Activated CD4-positive, alpha-beta T cell treated with anti-CD3 and anti-CD28 coated beads, Interleukin-2, amount 10 ng/mL, durations not matched to agents 7 days and 5 days (primary cell): ENCODE data around the gene EMX1. TPM values are rescaled to one million over a fixed set of nuclear protein-coding genes. Genes with fewer than 3 reads are reported as not detected.
A peak's percentile ranks its signal among the peaks of the same experiment; 100 is the strongest.
"Not testable (repeated sequence)": the region's sequence is repeated elsewhere in the genome, so short reads cannot be mapped to it uniquely, and the experiment has no call there.

Experiments
- CTCF ChIA-PET: fragments of 350-600 bp; sonication (Branson Sonifier 250); formaldehyde crosslinking; loops from one replicate; lab custom pipeline; 2021; ENCODE audit warnings: antibody characterized with exemption; lab: Charles Lee
- POLR2A ChIA-PET: fragments of 350-600 bp; sonication (Branson Sonifier 250); formaldehyde crosslinking; loops from one replicate; lab custom pipeline; 2021; ENCODE audit warnings: antibody characterized with exemption; lab: Charles Lee
- DNase-seq: peaks from one replicate; pipeline ENCODE4 v3.0.0-alpha.2; 2020
- H3K27ac Mint-ChIP-seq: one replicate; pipeline ENCODE4 v1.8.0; 2021; ENCODE audit warnings: mild to moderate bottlenecking, moderate library complexity, mixed read lengths
- H3K27me3 Mint-ChIP-seq: one replicate; pipeline ENCODE4 v1.8.0; 2021; ENCODE audit warnings: mixed read lengths
- H3K36me3 Mint-ChIP-seq: one replicate; pipeline ENCODE4 v1.8.0; 2021; ENCODE audit warnings: low read depth, mixed read lengths
- H3K4me1 Mint-ChIP-seq: one replicate; pipeline ENCODE4 v1.8.0; 2021; ENCODE audit warnings: mixed read lengths
- H3K4me3 Mint-ChIP-seq: one replicate; pipeline ENCODE4 v1.8.0; 2021; ENCODE audit warnings: mild to moderate bottlenecking, moderate library complexity, mixed read lengths
- H3K9me3 Mint-ChIP-seq: one replicate; pipeline ENCODE4 v1.8.0; 2021; ENCODE audit warnings: mixed read lengths
- total RNA-seq, 2 experiments: library from RNA; stranded (reverse); gene quantifications; one replicate each; pipeline ENCODE4 v1.2.3, GENCODE V29; 2021

The EMX1 gene
- total RNA-seq, 2 experiments from 2014 or later, result not detected

DNA sequence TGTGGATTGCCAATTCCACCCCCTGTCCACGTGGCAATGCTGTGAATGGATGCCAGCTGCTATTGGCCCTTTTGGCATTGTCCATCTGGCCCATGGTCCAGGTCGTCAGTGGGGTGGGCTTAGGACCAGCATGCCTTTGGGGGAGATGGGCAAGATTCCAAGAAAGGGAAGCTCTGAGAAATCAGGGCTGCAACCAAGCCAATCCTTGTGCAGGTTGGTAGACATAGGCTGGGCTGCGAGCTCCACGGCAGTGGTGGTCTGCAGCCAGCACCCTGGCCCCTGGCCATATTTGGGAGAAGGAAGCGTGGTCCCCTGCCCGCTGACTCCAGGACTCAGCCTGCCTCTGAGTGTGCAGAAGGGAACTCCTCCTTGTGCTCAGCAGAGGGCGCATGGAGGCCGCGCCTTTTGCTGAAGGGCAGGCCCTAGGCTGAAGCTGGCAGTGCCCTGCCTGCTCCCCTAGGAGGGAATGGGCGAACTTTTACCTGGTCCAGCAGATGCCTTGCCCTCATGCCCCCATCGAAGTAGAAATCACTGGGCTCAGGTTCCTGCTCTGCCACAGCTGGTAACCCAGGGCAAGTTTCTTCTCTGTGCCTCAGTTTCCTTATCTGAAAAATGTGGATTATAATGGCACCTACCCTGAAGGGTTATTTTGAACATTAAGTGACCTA is 24.7 kb upstream of the EMX1 start:
- no peaks in the 10 kb centered on the region for H3K36me3 Mint-ChIP-seq
- H3K4me1 Mint-ChIP-seq, result peaks cover 7% of the 10 kb centered on the region
- peak; percentile 68 for DNase-seq
- peaks cover 40% of the 10 kb centered on the region for H3K27me3 Mint-ChIP-seq
- H3K27ac Mint-ChIP-seq, result no peak overlapping the region
- CTCF ChIA-PET, result interaction anchor here (0.7 to 3.1 kb wide), 12 partner anchors 9 to 295 kb away, joined by 3 to 19 read pairs (median 5); no protein-coding TSS in a partner anchor
- H3K9me3 Mint-ChIP-seq, result no peaks in the 10 kb centered on the region
- no peak overlapping the region for H3K4me3 Mint-ChIP-seq
- POLR2A ChIA-PET, result no interaction called here

DNA sequence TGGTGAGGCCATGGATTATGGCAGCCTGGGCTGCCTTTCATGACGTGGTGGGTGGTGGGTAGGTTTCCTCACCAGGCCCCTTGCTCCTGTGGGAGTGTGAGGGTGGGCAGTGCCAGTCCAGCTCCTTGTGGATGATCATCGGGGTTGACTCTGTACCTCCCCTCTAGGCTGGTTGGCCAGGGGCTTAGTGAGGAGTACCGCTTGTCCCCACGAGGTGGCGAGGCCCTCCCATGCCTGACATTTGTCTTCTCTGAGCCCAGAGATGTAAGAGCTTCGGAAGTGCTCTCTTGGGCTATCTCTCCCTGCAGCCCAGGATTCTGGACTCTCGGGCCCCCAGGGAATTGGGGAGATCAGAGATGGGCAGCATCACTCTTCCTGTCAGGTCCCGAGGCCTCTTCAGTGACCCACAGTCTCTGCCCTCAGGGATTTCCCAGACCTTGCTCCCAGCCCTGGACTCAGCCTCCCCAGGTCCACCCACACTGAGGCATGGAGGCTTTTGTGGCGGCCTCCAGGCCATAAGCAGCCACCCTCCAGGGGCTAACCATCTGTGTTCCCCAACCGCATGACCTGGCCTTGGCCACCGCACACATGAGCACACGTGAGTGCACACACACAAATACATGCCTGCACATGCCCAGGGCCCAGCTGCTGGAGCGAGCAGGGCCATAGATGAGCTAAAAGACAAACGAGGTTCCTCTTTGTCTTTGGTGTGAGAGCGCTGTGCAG is 23.6 kb upstream of the EMX1 start:
- H3K36me3 Mint-ChIP-seq, result no peaks in the 10 kb centered on the region
- H3K27ac Mint-ChIP-seq, result no peak overlapping the region
- POLR2A ChIA-PET, result no interaction called here
- H3K27me3 Mint-ChIP-seq, result peaks cover 38% of the 10 kb centered on the region
- peak; percentile 59 for DNase-seq
- no peaks in the 10 kb centered on the region for H3K9me3 Mint-ChIP-seq
- CTCF ChIA-PET, result interaction anchor here (0.6 to 3.1 kb wide), 15 partner anchors 9 to 283 kb away, joined by 3 to 19 read pairs (median 5); no protein-coding TSS in a partner anchor
- H3K4me3 Mint-ChIP-seq, result no peak overlapping the region
- peaks cover 4% of the 10 kb centered on the region for H3K4me1 Mint-ChIP-seq

DNA sequence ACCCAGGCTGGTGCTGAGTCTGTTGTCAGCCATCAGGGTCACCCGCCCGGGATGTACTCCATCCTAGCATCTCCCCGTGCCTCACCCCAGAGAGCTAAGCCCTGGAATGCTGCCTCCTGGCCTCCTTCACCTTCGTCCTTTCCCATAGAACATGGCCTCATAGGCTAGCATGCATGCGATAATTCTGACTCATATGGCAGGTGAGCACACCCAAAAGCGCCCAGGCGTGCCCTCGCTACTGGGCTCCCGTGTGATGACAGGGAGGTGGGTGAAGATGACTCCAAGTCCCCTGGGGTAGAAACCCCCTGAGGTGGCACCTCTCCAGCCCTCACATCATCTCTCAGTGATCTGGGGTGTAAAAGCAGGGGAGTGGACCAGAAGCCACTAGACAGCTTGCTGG is 22.8 kb upstream of the EMX1 start:
- Mint-ChIP-seq H3K27me3 (peaks cover 37% of the 10 kb centered on the region), H3K27ac (no peak overlapping the region), H3K36me3 (no peaks in the 10 kb centered on the region), H3K9me3 (no peaks in the 10 kb centered on the region), H3K4me3 (no peak overlapping the region), H3K4me1 (peaks cover 4% of the 10 kb centered on the region)
- ChIA-PET CTCF (interaction anchor here (0.9 to 3.1 kb wide), 8 partner anchors 8 to 282 kb away, joined by 3 to 19 read pairs (median 4); no protein-coding TSS in a partner anchor), POLR2A (no interaction called here)
- no peak for DNase-seq

DNA sequence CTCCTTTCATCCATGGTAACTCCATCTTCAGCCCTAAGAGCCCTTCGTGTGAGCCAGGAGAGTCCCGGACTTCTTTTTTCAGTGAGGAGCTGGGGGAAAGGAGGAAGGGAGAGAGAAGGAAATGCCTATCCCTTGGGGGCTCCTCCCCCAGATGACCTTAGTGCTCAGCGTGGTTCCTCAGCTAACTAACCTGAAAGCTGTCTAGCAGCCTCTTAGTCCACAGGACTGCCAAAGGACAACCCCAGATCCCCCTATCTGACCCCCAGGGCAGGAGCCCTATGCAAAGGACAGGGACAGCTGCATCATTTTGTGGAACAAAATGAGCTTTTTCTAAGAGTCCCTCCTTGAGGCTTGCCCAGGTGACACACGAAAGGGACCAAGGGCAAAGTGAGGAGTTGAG is 22.2 kb upstream of the EMX1 start:
- H3K9me3 Mint-ChIP-seq, result no peaks in the 10 kb centered on the region
- ChIA-PET CTCF (interaction anchor here (1.0 kb wide), 2 partner anchors 12 to 282 kb away, joined by 3 to 4 read pairs; no protein-coding TSS in a partner anchor), POLR2A (no interaction called here)
- H3K27me3 Mint-ChIP-seq, result peaks cover 33% of the 10 kb centered on the region
- DNase-seq, result no peak
- H3K36me3 Mint-ChIP-seq, result no peaks in the 10 kb centered on the region
- no peak overlapping the region for H3K27ac Mint-ChIP-seq
- no peak overlapping the region for H3K4me3 Mint-ChIP-seq
- H3K4me1 Mint-ChIP-seq, result peaks cover 4% of the 10 kb centered on the region

DNA sequence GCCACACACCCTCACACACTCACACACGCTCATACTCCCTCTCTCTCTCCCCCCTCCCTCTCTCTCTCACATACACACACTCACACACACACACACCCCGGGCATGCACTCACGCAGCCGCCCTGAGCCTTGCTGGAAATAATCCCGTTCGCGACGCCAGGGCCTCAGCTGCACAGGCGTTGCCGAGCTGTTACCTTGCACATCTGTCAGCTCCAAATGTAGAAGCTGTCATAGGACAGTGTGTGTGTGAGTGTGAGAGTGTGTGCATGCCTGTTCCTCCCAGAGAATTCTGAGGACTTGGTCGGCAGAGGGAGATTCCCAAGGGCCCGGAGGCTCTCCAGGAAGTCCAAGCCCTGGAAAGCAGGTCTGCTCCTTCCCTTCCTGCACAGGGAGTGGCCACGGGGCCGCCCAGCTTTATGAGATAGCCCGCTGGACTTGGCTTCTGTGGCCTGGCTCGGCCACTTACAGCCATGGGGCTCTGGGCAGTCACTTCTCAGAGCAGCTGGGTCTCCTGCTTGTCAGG is 21.5 kb upstream of the EMX1 start:
- H3K36me3 Mint-ChIP-seq, result no peaks in the 10 kb centered on the region
- peaks cover 4% of the 10 kb centered on the region for H3K4me1 Mint-ChIP-seq
- DNase-seq, result no peak
- ChIA-PET CTCF (interaction anchor here (1.0 to 1.1 kb wide), 2 partner anchors 8 to 281 kb away, joined by 4 read pairs; partner anchors contain the start of gene SPR), POLR2A (no interaction called here)
- H3K9me3 Mint-ChIP-seq, result no peaks in the 10 kb centered on the region
- no peak overlapping the region for H3K4me3 Mint-ChIP-seq
- peaks cover 36% of the 10 kb centered on the region for H3K27me3 Mint-ChIP-seq
- no peak overlapping the region for H3K27ac Mint-ChIP-seq

DNA sequence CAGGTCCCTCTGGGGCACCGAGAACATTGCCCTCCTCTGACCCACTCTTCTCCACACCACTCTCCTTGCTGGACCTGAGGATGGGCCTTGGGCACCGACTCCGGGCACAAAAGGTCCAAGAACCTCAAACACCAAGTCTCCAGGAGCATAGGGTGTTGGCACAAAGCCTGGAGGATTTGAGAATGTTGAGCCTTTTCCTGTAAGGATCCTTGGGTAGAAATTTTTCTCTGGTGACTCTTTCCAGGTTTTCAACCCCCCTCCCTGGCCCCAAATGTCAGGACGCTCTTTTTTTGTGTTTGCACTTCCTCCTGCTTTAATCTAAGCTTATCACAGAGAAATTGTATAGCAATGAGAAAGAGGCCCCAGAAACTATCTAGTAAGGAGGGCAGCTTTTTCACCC is 20.9 kb upstream of the EMX1 start:
- Mint-ChIP-seq H3K27me3 (peaks cover 42% of the 10 kb centered on the region), H3K4me1 (peaks cover 4% of the 10 kb centered on the region), H3K36me3 (no peaks in the 10 kb centered on the region), H3K9me3 (no peaks in the 10 kb centered on the region), H3K4me3 (no peak overlapping the region), H3K27ac (no peak overlapping the region)
- ChIA-PET POLR2A (no interaction called here), CTCF (interaction anchor here (1.1 kb wide), 1 partner anchor 9 kb away, joined by 4 read pairs; the partner anchor contains the start of gene SPR)
- DNase-seq, result no peak

DNA sequence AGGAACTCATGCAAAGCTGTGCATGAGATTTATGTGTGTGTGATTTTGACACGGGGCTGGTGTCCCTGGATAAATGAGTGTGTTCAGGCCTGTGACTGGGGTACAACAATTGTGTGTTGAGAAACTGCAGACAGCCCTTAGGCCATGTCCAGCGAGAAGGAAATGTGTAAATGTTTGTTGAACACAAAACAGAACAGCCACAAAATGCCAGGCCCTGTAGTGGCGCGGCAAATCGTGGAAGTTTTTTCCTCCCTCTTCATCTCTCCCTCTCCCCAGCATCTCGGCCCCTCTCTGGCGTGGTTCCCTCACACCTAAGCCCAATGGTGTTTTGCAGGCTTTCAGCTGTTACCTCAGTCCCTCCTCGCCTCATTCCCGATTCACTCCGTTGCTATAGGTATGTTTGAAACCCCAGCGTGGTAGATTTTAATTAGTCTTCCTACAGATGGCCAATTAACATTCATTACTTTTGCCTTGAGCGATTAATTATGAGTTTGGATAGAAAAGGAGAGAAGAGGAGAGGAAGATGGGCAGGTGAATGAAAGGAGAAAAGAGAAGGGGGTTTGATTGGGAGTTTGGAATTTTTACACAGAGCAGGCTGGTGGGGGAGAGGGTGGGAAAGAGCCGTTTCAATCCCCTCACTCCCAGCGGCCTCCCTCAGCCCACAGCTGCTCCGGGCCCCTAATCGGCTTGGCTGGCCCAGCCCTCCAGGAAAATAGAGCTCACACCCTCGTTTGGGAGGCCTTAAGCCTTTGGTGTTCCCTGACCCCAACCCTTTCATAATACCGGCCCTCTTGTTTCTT is 19.3 kb upstream of the EMX1 start:
- H3K4me1 Mint-ChIP-seq, result peaks cover 4% of the 10 kb centered on the region
- POLR2A ChIA-PET, result no interaction called here
- H3K27ac Mint-ChIP-seq, result no peak overlapping the region
- no peak overlapping the region for H3K4me3 Mint-ChIP-seq
- no peaks in the 10 kb centered on the region for H3K36me3 Mint-ChIP-seq
- CTCF ChIA-PET, result interaction anchor here (0.7 to 1.1 kb wide), 2 partner anchors 10 to 11 kb away, joined by 4 read pairs; partner anchors contain the start of gene SPR
- H3K9me3 Mint-ChIP-seq, result no peaks in the 10 kb centered on the region
- H3K27me3 Mint-ChIP-seq, result peaks cover 52% of the 10 kb centered on the region
- no peak for DNase-seq

DNA sequence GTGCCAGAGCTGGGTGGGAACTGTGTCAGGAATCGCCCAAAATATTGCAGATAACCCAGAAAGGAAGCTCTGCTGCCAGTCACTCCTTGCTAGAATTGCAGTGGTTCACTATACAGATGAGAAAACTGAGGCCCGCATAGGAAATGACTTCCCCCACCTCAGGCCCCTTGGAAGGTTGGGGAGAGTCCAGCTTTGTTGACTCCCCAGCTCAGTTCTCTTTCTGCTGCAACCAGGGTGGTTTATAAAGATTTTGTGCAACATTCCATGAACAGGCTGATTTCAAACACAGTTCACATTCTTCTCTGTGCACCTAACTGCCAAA is 18.8 kb upstream of the EMX1 start:
- POLR2A ChIA-PET, result no interaction called here
- DNase-seq, result no peak
- no peaks in the 10 kb centered on the region for H3K36me3 Mint-ChIP-seq
- no peak overlapping the region for H3K27ac Mint-ChIP-seq
- H3K27me3 Mint-ChIP-seq, result peaks cover 57% of the 10 kb centered on the region
- no peak overlapping the region for H3K4me3 Mint-ChIP-seq
- no peaks in the 10 kb centered on the region for H3K9me3 Mint-ChIP-seq
- peaks cover 4% of the 10 kb centered on the region for H3K4me1 Mint-ChIP-seq
- CTCF ChIA-PET, result interaction anchor here (1.1 to 1.9 kb wide), 2 partner anchors 11 to 279 kb away, joined by 4 to 7 read pairs; partner anchors contain the start of gene SPR

DNA sequence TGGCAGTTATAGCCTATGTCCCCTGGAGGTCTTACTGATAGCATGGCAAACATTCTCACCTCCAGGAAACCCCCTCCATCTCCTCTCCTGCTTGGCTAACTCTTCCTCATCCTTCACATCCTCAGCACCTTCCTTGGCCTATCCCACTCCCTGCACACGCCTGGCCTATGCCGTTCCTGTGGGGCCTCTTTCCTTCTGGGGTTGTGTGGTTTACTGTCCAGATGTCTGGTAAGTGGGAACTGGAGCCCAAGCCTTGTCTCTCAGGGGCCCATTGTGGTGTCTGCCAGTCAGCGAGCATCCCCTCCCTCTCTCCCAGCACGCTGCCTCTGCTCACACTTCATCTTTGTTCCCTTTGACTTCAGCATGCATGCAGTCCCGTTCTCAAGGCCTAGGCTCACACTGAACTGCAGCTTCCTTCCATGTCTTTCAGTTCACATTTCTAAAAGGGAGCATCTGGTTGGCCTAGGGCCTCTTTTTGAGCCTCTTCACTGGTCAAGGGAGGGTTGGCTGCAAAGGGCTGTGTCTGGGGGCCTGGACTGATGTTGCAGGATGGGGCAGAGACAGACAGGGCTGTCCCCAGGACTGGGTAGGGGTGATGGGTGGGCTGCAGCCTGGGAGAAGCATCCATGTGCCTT is 17.0 kb upstream of the EMX1 start:
- Mint-ChIP-seq H3K27ac (no peak overlapping the region), H3K36me3 (no peaks in the 10 kb centered on the region), H3K27me3 (peaks cover 63% of the 10 kb centered on the region), H3K9me3 (no peaks in the 10 kb centered on the region), H3K4me1 (peaks cover 4% of the 10 kb centered on the region), H3K4me3 (no peak overlapping the region)
- no peak for DNase-seq
- CTCF ChIA-PET, result interaction anchor here (1.9 kb wide), 1 partner anchor 277 kb away, joined by 7 read pairs; no protein-coding TSS in a partner anchor
- POLR2A ChIA-PET, result no interaction called here

DNA sequence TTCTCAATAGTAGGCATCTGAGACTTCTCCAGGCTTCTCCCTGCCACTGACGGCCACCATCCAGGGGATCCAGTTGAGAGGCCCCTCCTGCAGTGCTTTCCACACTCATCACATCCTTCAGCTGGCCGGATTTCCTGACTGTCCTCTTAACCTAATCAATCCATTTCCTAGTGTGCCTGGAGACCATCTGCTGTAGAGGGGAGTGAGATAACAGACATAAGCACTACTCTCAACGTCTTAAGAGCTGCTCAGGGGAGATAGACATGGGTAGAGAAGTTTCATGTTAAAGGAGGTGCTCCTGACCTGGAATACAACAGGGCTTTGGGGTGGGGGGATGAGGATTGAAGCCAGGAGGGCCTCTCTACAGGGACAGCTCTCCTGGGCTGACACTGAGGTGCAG is 15.9 kb upstream of the EMX1 start:
- no peaks in the 10 kb centered on the region for H3K4me1 Mint-ChIP-seq
- no peak overlapping the region for H3K27ac Mint-ChIP-seq
- peaks cover 67% of the 10 kb centered on the region for H3K27me3 Mint-ChIP-seq
- ChIA-PET POLR2A (no interaction called here), CTCF (no interaction called here)
- H3K9me3 Mint-ChIP-seq, result no peaks in the 10 kb centered on the region
- no peak overlapping the region for H3K4me3 Mint-ChIP-seq
- DNase-seq, result no peak
- H3K36me3 Mint-ChIP-seq, result no peaks in the 10 kb centered on the region

DNA sequence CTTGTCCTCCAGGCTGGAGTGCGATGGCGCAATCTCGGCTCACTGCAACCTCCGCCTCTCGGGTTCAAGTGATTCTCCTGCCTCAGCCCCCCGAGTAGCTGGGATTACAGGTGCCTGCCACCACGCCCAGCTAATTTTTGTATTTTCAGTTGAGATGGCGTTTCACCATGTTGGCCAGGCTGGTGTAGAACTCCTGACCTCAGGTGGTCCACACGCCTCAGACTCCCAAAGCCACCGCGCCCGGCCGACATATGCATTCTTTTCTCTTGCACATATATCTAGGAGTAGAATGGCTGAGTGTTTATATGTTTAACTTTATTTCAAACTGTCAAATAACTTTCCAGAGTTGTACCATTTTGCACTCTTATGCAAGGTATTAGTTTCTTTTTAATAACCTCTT is 9.9 kb upstream of the EMX1 start:
- DNase-seq, POLR2A ChIA-PET, H3K36me3 Mint-ChIP-seq, CTCF ChIA-PET, H3K27ac Mint-ChIP-seq, H3K9me3 Mint-ChIP-seq, H3K4me1 Mint-ChIP-seq, H3K4me3 Mint-ChIP-seq: not testable (repeated sequence)
- peaks cover 79% of the 10 kb centered on the region for H3K27me3 Mint-ChIP-seq

DNA sequence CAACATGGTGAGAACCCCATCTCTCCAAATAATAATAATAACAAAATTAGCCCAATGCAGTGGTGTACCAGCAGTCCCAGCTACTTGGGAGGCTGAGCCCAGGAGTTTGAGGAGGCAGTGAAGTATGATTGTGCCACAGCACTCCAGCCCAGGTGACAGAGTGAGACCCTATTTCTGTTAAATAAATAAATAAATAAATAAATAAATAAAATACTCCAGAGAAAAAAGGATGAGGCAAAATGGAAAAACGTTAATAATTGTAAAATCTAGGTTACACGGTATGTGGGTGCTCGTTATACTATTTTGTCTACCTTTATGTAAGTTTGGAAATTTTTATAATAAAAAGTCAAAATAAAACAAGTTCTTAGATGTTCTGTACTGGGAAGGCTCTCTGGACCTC is 8.6 kb upstream of the EMX1 start:
- H3K4me3 Mint-ChIP-seq, result no peak overlapping the region
- H3K36me3 Mint-ChIP-seq, result no peaks in the 10 kb centered on the region
- peaks cover 80% of the 10 kb centered on the region for H3K27me3 Mint-ChIP-seq
- H3K4me1 Mint-ChIP-seq, result no peaks in the 10 kb centered on the region
- POLR2A ChIA-PET, result no interaction called here
- H3K27ac Mint-ChIP-seq, result no peak overlapping the region
- CTCF ChIA-PET, result interaction anchor here (1.0 kb wide), 1 partner anchor 269 kb away, joined by 3 read pairs; no protein-coding TSS in a partner anchor
- no peaks in the 10 kb centered on the region for H3K9me3 Mint-ChIP-seq
- no peak for DNase-seq
